HPDE6-E6E7 (cell line): Measurements from ENCODE around the gene OPCML.

Experiments used
- DNase-seq: peaks from one replicate; pipeline ENCODE4 v3.0.0; 2011; ENCODE audit warnings: missing footprints; ENCODE audit errors: extremely low spot score

Gene OPCML

GRCh38 chr11:132898676-132899075, 633.6 kb downstream of the OPCML start:
- DNase-seq = no peak

DNA sequence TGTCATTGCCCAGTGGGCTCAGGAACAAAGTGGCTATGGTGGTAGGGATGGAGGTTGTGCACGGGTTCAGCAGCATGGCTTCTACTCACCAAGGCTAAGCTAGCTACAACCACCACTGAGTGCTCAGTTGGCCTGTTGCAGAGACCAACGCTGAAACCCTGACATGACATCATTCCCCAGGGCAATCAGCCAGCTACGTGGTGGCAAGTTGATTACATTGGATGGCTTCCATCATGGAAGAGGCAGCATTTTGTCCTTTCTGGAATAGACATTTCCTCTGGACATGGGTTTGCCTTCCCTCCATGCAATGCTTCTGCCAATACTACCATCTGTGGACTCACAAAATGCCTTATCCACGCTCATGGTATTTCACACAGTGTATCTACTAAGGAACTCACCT, 634.3 kb downstream of the OPCML start:
- no peak for DNase-seq

DNA sequence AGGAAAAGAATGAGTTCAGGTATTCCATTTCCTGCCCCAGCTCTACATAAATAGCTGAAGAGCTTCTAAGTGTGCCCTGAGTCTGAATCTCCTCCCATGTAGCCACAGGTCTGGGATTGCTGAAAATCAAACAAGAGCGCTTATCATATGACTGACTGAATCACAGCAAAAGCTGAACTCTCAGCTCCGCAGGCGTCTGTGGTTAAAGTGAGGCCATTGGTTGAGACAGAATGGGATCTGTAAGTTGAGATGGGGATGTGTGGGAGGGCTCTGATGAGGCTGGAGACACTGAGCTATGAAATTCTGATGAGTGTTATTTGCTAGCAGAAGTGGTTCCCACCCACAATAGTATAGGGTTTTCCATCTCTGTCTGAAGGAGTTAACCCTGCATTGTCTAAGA, 637.0 kb downstream of the OPCML start:
- DNase-seq = no peak

GRCh38 chr11:132894606-132895005, 637.7 kb downstream of the OPCML start:
- DNase-seq = no peak

- no peak for DNase-seq
These were observed 639.4 kb downstream of the OPCML start for GRCh38 chr11:132892876-132893275.

DNA sequence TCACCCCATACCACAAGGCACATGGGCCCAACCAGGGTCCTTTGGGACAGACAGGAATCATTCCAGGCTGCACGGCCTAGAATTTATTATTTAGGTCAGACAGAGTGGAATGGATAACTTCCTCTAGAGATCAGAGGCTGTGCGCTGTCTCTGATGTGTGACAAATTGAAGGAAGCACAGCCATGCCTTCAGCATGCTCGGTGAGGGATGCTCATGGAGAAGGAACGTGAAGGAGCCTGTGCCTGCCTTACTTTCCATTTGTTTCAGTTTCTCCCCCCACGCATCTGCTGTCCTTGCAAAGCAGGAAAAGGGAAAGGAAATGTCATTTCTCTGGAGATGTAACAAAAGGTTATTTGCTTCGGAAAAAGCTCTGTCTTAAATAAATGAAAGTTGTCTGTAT, 644.1 kb downstream of the OPCML start:
- no peak for DNase-seq

DNA sequence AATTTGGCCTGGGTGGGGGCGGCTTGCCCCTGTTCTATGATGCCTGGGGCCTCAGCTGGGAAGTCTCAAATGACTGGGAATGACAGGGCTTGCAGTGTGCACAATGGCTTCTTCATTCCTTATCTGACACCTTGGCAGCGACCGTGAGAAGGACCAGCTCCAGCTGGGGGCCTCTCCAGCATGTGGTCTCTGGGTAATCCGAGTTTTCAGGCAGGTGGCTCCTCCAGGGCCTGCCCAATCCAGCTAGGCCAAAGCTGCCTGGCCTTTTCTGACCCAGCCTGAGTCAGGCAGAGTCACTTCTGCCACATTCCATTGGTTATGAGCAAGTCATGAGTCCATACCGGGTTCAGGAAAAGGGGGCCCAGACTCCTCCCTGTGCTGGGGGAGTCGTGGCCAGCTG, 646.0 kb downstream of the OPCML start:
- DNase-seq = peak; percentile 10

DNA sequence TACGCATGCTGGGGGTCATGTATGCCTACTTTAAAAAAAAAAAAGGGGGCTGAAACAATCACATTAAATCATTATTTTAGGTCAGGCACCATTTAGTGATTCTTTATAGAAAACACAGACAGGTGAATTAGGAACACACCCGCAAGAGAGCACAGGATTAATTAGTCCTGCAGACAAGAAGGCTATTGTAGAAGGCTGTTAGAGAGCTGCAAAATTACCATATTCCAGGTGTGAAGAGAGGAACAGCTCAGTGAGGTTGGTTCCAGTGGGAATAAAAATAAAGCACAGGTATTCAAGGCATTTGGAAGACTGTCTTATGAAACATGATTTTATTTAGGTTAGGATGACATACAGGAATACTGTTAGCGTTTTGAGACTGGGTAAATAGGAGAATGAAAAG, 649.1 kb downstream of the OPCML start:
- no peak for DNase-seq

GRCh38 chr11:132881622-132882021, 650.7 kb downstream of the OPCML start:
- DNase-seq = no peak

DNA sequence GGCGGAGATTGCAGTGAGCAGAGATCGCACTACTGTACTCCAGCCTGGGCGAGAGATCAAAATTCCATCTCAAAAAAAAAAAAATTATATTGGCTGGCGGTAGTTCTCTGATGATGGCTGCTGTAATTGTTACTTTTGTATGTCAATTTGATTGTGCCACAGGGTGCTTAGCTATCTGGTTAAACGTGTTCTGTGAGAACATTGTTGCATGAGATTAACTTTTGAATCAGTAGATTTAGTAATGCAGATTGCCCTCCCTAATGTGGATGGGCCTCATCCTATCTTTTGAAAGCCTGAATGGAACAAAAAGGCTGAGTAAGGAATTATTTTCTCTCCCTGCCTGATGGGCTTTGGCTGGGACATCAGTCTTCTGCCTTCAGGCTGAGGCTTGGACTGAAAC, 654.2 kb downstream of the OPCML start:
- DNase-seq = no peak

- DNase-seq = no peak
These were observed 655.6 kb downstream of the OPCML start for GRCh38 chr11:132876705-132877104.

GRCh38 chr11:132876239-132876638, 656.1 kb downstream of the OPCML start:
- DNase-seq = no peak

DNA sequence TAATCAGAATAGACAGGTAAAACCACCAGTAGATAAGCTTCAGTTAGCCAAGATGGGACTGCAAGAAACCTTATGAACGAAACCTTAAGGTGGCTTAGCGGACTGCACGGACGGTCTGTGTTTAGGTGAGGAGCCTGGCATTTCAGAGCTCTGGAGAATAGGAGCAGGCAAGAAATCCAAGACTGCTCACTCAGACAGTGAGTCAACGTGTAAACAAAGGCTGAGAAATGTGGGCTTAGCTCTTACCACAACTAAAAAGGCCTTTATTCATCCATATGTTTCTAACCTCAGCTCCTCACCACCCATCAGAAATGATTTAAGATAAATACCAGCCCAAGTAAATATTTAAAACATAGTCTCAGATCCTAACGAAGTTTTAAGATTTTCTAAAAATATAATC, 657.7 kb downstream of the OPCML start:
- peak; percentile 17 for DNase-seq

GRCh38 chr11:132873841-132874240, 658.5 kb downstream of the OPCML start:
- DNase-seq = no peak

DNA sequence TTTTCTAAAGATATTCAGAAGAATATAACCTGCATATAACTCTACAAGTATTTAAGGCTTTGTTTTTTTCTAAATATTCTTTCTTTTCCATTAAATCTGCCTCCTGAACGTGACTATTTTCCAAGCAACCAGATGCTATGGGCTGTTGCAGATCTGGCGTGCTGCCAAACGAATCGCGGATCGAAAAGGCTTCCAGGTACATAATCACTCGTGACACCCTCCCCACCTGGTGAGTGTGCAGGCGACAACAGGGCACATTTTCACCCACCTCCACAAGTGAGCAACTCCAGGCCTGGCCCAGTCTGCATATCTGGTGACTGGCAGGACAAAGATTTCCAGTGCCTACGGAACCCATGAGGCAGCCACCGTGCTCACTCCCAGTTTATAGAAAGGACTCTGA, 660.1 kb downstream of the OPCML start:
- DNase-seq = no peak

DNA sequence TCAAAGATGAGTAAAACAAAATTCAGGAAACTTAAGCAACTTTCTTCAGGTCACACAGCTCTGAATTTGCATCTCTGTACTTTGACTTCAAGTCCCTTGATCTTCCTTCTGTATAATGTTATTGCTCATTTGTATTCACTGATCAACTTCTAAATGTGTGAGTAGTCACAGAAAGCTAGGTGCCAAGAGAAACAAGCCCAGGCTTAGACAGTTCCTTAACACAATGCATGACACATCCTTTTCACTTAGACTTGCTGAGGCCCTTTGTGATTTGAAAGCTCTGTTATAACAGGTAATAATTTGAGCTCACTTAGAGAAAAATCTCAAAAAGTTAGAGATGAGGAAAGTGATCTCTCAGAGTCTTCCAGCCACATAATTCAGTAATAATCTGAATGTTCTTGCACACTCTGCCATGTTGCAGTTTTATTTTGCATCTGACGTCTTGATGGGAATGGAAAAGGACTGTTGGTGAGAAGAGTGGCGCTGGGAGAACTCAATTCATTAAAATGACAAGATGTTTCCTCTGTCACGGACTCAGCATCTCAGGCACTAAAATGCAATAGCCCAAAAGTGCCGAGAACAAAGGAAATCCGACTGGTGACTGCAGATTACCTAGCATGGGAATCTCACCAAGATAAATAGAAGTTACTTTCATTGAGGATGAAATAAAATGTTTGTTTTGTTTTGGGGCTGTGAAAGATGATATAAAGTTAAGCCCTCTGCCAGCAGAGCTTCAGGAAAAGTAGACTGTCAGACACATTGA, 665.3 kb downstream of the OPCML start:
- DNase-seq = peak; percentile 40

DNA sequence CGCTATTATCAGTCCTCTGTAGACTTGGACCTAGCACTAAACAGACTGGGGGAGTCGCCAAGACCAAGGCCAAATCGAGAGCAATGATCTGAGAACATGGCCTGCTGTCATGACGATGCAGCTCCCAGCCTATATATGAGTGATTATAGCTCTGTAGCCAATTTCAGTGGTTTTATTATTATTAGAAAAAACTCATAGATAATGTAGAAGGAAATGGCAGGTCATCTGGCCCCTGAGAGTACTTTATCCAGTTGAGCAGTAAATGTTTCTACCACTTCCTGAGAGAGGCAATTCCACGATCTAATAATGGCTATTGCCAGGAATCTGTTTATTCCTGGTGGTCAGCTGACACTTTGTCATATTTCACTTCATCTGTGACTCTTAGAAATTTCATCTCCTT, 666.7 kb downstream of the OPCML start:
- no peak for DNase-seq

DNA sequence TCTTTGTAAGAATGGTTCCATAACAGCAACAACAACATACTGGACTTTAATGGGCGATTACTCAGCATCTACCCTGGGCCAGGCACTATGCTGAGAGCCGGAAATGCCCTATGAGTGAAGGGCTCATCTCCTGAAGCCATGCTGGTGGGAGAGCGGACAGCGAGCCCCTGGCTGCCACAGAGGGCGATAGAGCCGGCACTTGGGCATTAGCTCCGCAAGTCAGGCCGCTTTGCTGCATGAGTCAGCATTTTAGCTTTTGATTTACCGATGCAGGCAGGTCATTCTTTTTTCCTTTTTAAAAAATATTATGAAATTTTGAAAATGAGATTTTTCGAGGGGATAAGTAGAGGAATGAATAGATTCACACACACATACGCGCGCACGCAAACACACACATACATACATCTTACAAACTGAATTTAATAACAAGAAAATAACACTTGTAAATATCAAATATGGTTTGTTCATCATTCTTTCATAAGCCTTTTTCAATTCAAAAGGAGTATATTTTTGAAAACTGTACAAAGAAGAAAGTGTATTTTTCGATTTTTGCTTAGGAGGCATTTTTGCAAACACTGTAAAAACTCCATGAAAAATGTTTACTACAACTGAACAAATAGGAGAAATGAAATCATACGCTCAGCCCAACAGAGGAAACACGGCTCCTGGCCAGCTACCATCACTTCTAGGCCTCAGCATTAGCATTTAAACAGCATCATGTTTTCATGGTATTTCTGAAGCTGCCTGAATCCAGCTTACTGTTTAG, 667.3 kb downstream of the OPCML start:
- no peak for DNase-seq

DNA sequence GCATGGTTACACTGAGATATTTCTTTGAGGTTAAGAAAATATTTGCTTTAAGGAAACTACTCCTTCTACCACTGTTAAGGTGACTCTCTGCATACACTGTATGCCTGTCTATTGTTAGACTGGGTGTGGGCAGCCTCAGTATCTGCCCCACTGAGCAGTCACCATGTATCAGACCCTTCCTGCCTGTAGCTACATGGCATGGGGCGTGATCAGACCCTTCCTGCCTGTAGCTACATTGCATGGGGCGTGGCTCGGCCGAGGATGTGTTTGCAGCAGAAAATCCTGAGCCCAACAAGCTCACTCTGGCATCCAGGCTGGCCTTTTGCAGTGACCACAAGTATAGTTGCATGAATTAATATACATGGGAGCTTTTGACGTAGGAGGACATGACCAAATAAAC, 669.4 kb downstream of the OPCML start:
- peak; percentile 8 for DNase-seq

- DNase-seq = no peak
These were observed 670.2 kb downstream of the OPCML start for GRCh38 chr11:132862137-132862536.

DNA sequence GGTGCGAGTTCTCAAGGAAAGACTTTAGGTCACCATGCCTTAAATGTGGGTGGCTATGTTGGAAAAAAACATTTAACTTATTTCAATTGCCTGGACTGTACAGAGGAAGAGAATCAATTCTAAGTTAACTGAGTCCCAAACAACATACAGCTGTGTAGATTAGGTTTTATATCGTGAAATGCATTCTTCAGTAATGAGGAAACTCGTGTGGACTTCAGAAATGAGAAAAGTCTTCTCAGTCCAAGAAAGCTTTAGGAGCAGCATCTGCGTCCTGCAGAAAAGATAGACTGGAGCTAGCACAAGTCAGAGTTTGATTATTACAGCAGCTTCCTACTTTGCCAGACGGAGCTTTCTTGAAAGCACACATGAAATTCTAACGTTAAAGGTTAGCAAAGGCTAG, 673.0 kb downstream of the OPCML start:
- no peak for DNase-seq

DNA sequence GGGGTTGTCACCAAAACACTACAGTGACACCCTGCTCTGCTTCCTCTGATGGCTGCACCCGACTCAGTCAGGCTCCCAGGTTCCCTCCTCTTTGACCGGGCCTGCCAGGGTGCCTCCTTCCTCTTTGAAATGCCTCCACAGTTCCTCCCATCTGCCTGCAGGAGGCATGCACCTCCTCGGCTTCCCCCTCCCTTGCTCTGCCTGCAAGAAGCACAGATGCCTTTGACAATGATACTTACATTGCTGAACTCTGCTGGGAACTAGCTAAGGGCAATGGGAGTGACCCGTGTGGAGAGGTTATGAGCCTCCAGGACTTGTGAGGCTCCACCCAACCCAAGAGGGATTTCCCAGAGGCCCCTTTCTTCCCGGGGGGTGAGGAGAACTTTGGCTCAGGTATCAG, 674.1 kb downstream of the OPCML start:
- DNase-seq = peak; percentile 5

DNA sequence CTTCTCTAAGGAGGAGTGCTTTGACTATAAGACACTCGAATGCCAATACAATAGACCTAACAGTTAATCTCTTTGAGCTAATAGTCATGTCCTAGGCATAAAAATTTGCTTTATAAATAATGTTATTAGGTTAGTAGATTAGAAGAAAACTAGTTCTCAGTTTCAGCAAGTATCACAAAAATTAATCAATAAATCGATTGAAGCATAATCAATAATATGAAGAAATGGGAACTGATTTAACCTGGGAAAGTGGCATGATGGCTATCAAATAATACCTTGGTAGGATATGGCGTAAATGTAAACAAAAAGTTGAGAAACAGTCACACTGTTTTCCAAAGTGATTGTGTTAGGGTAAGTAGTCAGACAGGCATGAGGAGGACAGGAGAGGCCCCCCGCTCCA, 676.3 kb downstream of the OPCML start:
- DNase-seq = no peak
